K562 (cell line): Measurements from ENCODE around the gene QARS1. TPM values are rescaled to one million over a fixed set of nuclear protein-coding genes. Genes with fewer than 3 reads are reported as not detected.
A peak's percentile ranks its signal among the peaks of the same experiment; 100 is the strongest.

Source experiments
- ATF7 ChIP-seq: fragments of 450-650 bp; IDR thresholded peaks from 2 replicates; pipeline ENCODE4 v1.7.1; 2014; ENCODE audit warnings: mild to moderate bottlenecking, moderate library complexity
- BHLHE40 ChIP-seq: IDR thresholded peaks from 2 replicates; pipeline ENCODE4 v1.6.1; 2011; ENCODE audit warnings: low read length, improper control_type of control experiment
- CBFA2T2 ChIP-seq: fragments of 450-650 bp; conservative IDR thresholded peaks from 2 replicates; pipeline ENCODE4 v1.6.1; 2017; ENCODE audit warnings: mild to moderate bottlenecking
- CREM ChIP-seq: IDR thresholded peaks from 2 replicates; pipeline ENCODE4 v1.6.1; 2014; ENCODE audit warnings: antibody characterized with exemption, low read depth
- E2F3 ChIP-seq: fragments of 250-450 bp; sonication (Bioruptor Pico); IDR thresholded peaks from 2 replicates; pipeline ENCODE4 v1.4.0; 2020; ENCODE audit warnings: mild to moderate bottlenecking
- FOSL1 ChIP-seq: fragments of 200-800 bp; sonication (Bioruptor generic); conservative IDR thresholded peaks from 2 replicates; pipeline ENCODE4 v1.6.1; 2016; ENCODE audit warnings: missing genetic modification characterization, missing compliant biosample characterization
- GATA2 ChIP-seq: sonication (generic); formaldehyde crosslinking; IDR thresholded peaks from 2 replicates; pipeline ENCODE4 v1.4.0; 2020; ENCODE audit warnings: mild to moderate bottlenecking, missing genetic modification reagents
- NCOR1 ChIP-seq: fragments of 450-650 bp; IDR thresholded peaks from 2 replicates; pipeline ENCODE4 v1.6.1; 2016; ENCODE audit warnings: mild to moderate bottlenecking, moderate library complexity
- OTX1 ChIP-seq: fragments of 450-650 bp; formaldehyde crosslinking; IDR thresholded peaks from 2 replicates; pipeline ENCODE4 v1.4.0; 2022; ENCODE audit warnings: mild to moderate bottlenecking
- SIRT6 ChIP-seq: IDR thresholded peaks from one replicate; pipeline ENCODE4 v1.6.1; 2012; ENCODE audit warnings: low read depth, mild to moderate bottlenecking, control low read depth, inconsistent platforms, low read length, moderate library complexity
- SOX6 ChIP-seq: fragments of 450-650 bp; IDR thresholded peaks from 2 replicates; pipeline ENCODE4 v1.6.1; 2014; ENCODE audit warnings: mild to moderate bottlenecking
- SREBF1 ChIP-seq: fragments of 150-350 bp; IDR thresholded peaks from 2 replicates; pipeline ENCODE4 v1.6.1; 2014; ENCODE audit warnings: antibody characterized with exemption, low read depth, low read length, borderline replicate concordance
- TBL1XR1 ChIP-seq, 2 experiments: IDR thresholded peaks; 2 replicates each; pipeline ENCODE4 v1.6.1; 2012; ENCODE audit warnings: improper control_type of control experiment in 2 of 2, low read length in 2 of 2, mild to moderate bottlenecking in 1 of 2
- TGIF2 ChIP-seq: sonication (generic); formaldehyde crosslinking; IDR thresholded peaks from 2 replicates; pipeline ENCODE4 v1.8.1; 2022; ENCODE audit warnings: mild to moderate bottlenecking, missing genetic modification reagents, moderate library complexity
- ZNF12 ChIP-seq: sonication (generic); formaldehyde crosslinking; IDR thresholded peaks from 2 replicates; pipeline ENCODE4 v1.4.0; 2020; ENCODE audit warnings: mild to moderate bottlenecking, missing genetic modification reagents
- ZNF316 ChIP-seq: fragments of 450-650 bp; IDR thresholded peaks from 2 replicates; pipeline ENCODE4 v1.6.1; 2016
- polyA plus RNA-seq, 8 experiments: library from polyadenylated mRNA; depleted of rRNA in 4 of 8; stranded (reverse) in 5 of 8; unstranded in 3 of 8; fragments of >200 nt; fragmentation: Nextera tagmentation in 2 of 8; fragmentation: Illumina TruSeq in 1 of 8; extraction: Ambion mirVana in 2 of 8; extraction: Trizol in 1 of 8; gene quantifications; 2 replicates each; pipeline versions ENCODE4 v1.2.1 to v1.2.3, GENCODE V29; 2011 to 2014; ENCODE audit warnings: inconsistent platforms in 1 of 8, missing spikeins in 1 of 8
- total RNA-seq, 7 experiments: library from RNA; depleted of rRNA in 6 of 7; stranded (reverse); fragments of >200 nt in 6 of 7; fragmentation: Illumina TruSeq in 2 of 7; extraction: Trizol in 2 of 7; gene quantifications; 2 replicates each; pipeline versions ENCODE4 v1.2.1 to v1.2.3, GENCODE V29; 2011 to 2021; ENCODE audit warnings: low replicate concordance in 1 of 7
- TF ChIP-seq, protein P1 (sequence below): fragments of 450-650 bp; IDR thresholded peaks from 2 replicates; pipeline ENCODE4 v1.7.0; 2016; ENCODE audit warnings: borderline replicate concordance
- TF ChIP-seq, protein P2 (sequence below): sonication (generic); formaldehyde crosslinking; IDR thresholded peaks from 2 replicates; pipeline ENCODE4 v1.9.0; 2022; ENCODE audit warnings: mild to moderate bottlenecking, missing genetic modification reagents
- TF ChIP-seq, protein P3 (sequence below): fragments of 250-450 bp; sonication (Bioruptor Pico); IDR thresholded peaks from 2 replicates; pipeline ENCODE4 v1.8.0; 2021; ENCODE audit warnings: moderate library complexity, mild to moderate bottlenecking, inconsistent platforms

QARS1 gene
- total and polyA plus RNA-seq, 9 of the 15 experiments (the other 6 are each of a cell fraction or from before 2014, with no cell fraction given) = 148 to 310 (median 273) TPM

DNA sequence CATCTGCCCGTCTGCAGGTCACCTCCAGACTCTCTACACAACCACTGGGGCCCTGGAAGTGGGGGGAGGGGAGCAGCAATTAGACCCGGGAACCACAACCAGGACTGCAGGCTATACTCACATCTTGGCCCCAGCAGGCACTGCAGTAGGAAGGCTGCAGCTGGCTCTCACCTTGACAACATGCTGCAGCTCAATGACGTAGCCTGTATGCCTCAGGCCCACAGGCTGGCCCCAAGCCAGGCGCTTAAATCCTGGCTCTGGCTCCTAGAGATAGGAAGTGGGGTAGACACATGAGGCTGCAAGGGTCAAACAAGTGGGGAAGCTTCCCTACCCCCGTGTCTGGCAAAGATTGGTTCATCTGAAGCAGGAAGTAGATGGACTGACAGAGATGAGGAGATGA is 6.1 kb downstream of the QARS1 start (continued):
- no peak for TF ChIP-seq ZNF12 (CRISPR knock-in tag)
- TF ChIP-seq SREBF1 = no peak
- TF ChIP-seq, protein P1, sequence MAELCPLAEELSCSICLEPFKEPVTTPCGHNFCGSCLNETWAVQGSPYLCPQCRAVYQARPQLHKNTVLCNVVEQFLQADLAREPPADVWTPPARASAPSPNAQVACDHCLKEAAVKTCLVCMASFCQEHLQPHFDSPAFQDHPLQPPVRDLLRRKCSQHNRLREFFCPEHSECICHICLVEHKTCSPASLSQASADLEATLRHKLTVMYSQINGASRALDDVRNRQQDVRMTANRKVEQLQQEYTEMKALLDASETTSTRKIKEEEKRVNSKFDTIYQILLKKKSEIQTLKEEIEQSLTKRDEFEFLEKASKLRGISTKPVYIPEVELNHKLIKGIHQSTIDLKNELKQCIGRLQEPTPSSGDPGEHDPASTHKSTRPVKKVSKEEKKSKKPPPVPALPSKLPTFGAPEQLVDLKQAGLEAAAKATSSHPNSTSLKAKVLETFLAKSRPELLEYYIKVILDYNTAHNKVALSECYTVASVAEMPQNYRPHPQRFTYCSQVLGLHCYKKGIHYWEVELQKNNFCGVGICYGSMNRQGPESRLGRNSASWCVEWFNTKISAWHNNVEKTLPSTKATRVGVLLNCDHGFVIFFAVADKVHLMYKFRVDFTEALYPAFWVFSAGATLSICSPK = no peak
- TF ChIP-seq CBFA2T2 = peak; percentile 74
- TF ChIP-seq BHLHE40 = no peak
- TF ChIP-seq SOX6 = no peak
- TF ChIP-seq SIRT6 = no peak
- peak; percentile 87 for TF ChIP-seq NCOR1
- TF ChIP-seq GATA2 (CRISPR knock-in tag) = peak; percentile 61
- peak in 1 of 2 experiments; percentile 65; a peak in 2 of 4 replicates for TF ChIP-seq TBL1XR1 (IDR thresholded peaks at IDR 0.05; ENCODE audit: low read length in 2 of 2)
- TF ChIP-seq, protein P2, sequence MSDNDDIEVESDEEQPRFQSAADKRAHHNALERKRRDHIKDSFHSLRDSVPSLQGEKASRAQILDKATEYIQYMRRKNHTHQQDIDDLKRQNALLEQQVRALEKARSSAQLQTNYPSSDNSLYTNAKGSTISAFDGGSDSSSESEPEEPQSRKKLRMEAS (CRISPR knock-in tag) = peak; percentile 61
- TF ChIP-seq, protein P3, sequence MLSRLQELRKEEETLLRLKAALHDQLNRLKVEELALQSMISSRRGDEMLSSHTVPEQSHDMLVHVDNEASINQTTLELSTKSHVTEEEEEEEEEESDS (CRISPR knock-in tag) = no peak
- 0 out of 2 replicates have a peak, but pooled peaks have one; percentile 18 for TF ChIP-seq FOSL1 (tag)
- TF ChIP-seq ZNF316 = no peak
- no peak for TF ChIP-seq OTX1 (CRISPR knock-in tag)
- no peak for TF ChIP-seq E2F3
- TF ChIP-seq ATF7 = peak; percentile 89
- TF ChIP-seq TGIF2 (CRISPR knock-in tag) = no peak
- TF ChIP-seq CREM = peak; percentile 78
- TF ChIP-seq, all 486 proteins: peak for 35
